Endodermal cell (in vitro differentiated cells): ENCODE measurements around the gene R3HCC1L. TPM values are rescaled to one million over a fixed set of nuclear protein-coding genes. Genes with fewer than 3 reads are reported as not detected.

Experiments used
- DNase-seq: peaks from one replicate; pipeline ENCODE4 v3.0.0-alpha.2; 2017
- H3K27ac ChIP-seq: 2 replicates; pipeline ENCODE4 v1.5.1; 2013; ENCODE audit warnings: mild to moderate bottlenecking, low read depth, low read length, moderate library complexity
- H3K27me3 ChIP-seq: 2 replicates; pipeline ENCODE4 v1.6.1; 2013; ENCODE audit warnings: mild to moderate bottlenecking, low read length, moderate library complexity; ENCODE audit not compliant: insufficient read depth, control insufficient read depth, poor library complexity, severe bottlenecking
- H3K36me3 ChIP-seq: 2 replicates; pipeline ENCODE4 v1.7.0; 2013; ENCODE audit warnings: mild to moderate bottlenecking, low read length, moderate library complexity; ENCODE audit not compliant: control insufficient read depth, insufficient read depth
- H3K4me1 ChIP-seq: one replicate; pipeline ENCODE4 v1.7.0; 2013; ENCODE audit warnings: low read length; ENCODE audit not compliant: control insufficient read depth, insufficient read depth
- H3K4me3 ChIP-seq: 2 replicates; pipeline ENCODE4 v1.5.1; 2013; ENCODE audit warnings: mild to moderate bottlenecking, low read length, moderate library complexity
- H3K9ac ChIP-seq: 2 replicates; pipeline ENCODE4 v1.6.1; 2013; ENCODE audit warnings: mild to moderate bottlenecking, low read length, moderate library complexity; ENCODE audit not compliant: poor library complexity, severe bottlenecking; ENCODE audit errors: extremely low read depth
- H3K9me3 ChIP-seq: 2 replicates; pipeline ENCODE4 v1.6.1; 2013; ENCODE audit warnings: mild to moderate bottlenecking, low read length, moderate library complexity; ENCODE audit not compliant: control insufficient read depth
- H3K27ac Mint-ChIP-seq: 2 replicates; pipeline ENCODE4 v1.8.0; 2020; ENCODE audit warnings: mixed read lengths
- H3K27me3 Mint-ChIP-seq: 2 replicates; pipeline ENCODE4 v1.8.0; 2021; ENCODE audit warnings: mild to moderate bottlenecking, mixed read lengths; ENCODE audit not compliant: insufficient read depth
- H3K36me3 Mint-ChIP-seq: 2 replicates; pipeline ENCODE4 v1.8.0; 2020; ENCODE audit warnings: low read depth, mixed read lengths
- H3K4me1 Mint-ChIP-seq: 2 replicates; pipeline ENCODE4 v1.8.0; 2020; ENCODE audit warnings: mixed read lengths
- H3K4me3 Mint-ChIP-seq: 2 replicates; pipeline ENCODE4 v1.8.0; 2020; ENCODE audit warnings: mild to moderate bottlenecking, moderate library complexity, mixed read lengths
- H3K9me3 Mint-ChIP-seq: 2 replicates; pipeline ENCODE4 v1.8.0; 2020; ENCODE audit warnings: mild to moderate bottlenecking, mixed read lengths
- CTCF ChIP-seq: fragments of 200-600 bp; sonication (generic); conservative IDR thresholded peaks from 2 replicates; pipeline ENCODE4 v1.5.0; 2021; ENCODE audit warnings: antibody characterized with exemption, mild to moderate bottlenecking
- WGBS, 2 experiments: methylation state at CpG; one replicate each; pipeline versions ENCODE4 v1.1.5 to v1.1.7; 2013; ENCODE audit warnings: missing lambda C conversion rate in 2 of 2, mixed read lengths in 1 of 2; ENCODE audit not compliant: insufficient coverage in 1 of 2, insufficient read length in 1 of 2; 5-methylcytosine and 5-hydroxymethylcytosine counted together
- total RNA-seq, 2 donors: library from RNA; stranded (reverse); fragmentation: NEBNext Ultra II Directional in 1 of 2; extraction: Animal tissue kit (Norgen Biotek cat#: 25700) in 1 of 2; gene quantifications; 2 replicates in 1 of 2; 3 replicates in 1 of 2; pipeline ENCODE4 v1.2.1, GENCODE V29; 2021

R3HCC1L gene
- total RNA-seq, 2 donors from 2014 or later = 16.1 to 18.1 TPM

- H3K4me1 Mint-ChIP-seq = peaks cover 2% of the 10 kb centered on the region
- no peak overlapping the region for H3K27ac Mint-ChIP-seq
- H3K27me3 Mint-ChIP-seq = no peaks in the 10 kb centered on the region
- Histone ChIP-seq H3K9ac (no peak overlapping the region), H3K27ac (no peak overlapping the region), H3K4me3 (no peak overlapping the region), H3K27me3 (no peaks in the 10 kb centered on the region), H3K9me3 (no peaks in the 10 kb centered on the region), H3K4me1 (no peaks in the 10 kb centered on the region), H3K36me3 (no peaks in the 10 kb centered on the region)
- no peak for DNase-seq
- no peaks in the 10 kb centered on the region for H3K9me3 Mint-ChIP-seq
- TF ChIP-seq CTCF = no peak
- 90 to 91% methylated on average over 9 to 16 of the region's 16 CpGs for WGBS, 2 experiments
- H3K36me3 Mint-ChIP-seq = no peaks in the 10 kb centered on the region
- no peak overlapping the region for H3K4me3 Mint-ChIP-seq
Observed at GRCh38 chr10:98257961-98258360, 123.5 kb downstream of the R3HCC1L start.

- no peak overlapping the region for H3K27ac ChIP-seq
- H3K36me3 Mint-ChIP-seq = no peaks in the 10 kb centered on the region
- H3K27me3 ChIP-seq = no peaks in the 10 kb centered on the region
- WGBS, 2 experiments = 92 to 97% methylated on average over 4 to 13 of the region's 13 CpGs
- H3K9me3 ChIP-seq = no peaks in the 10 kb centered on the region
- H3K36me3 ChIP-seq = no peaks in the 10 kb centered on the region
- DNase-seq = no peak
- H3K4me1 ChIP-seq = no peaks in the 10 kb centered on the region
- H3K4me3 Mint-ChIP-seq = no peak overlapping the region
- H3K9ac ChIP-seq = no peak overlapping the region
- H3K4me3 ChIP-seq = no peak overlapping the region
- no peak overlapping the region for H3K27ac Mint-ChIP-seq
- no peak for TF ChIP-seq CTCF
- no peaks in the 10 kb centered on the region for H3K9me3 Mint-ChIP-seq
- peaks cover 2% of the 10 kb centered on the region for H3K4me1 Mint-ChIP-seq
- no peaks in the 10 kb centered on the region for H3K27me3 Mint-ChIP-seq
Observed at GRCh38 chr10:98258683-98259454, 124.4 kb downstream of the R3HCC1L start.

- Mint-ChIP-seq H3K27ac (no peak overlapping the region), H3K4me1 (peaks cover 2% of the 10 kb centered on the region), H3K4me3 (no peak overlapping the region), H3K9me3 (no peaks in the 10 kb centered on the region), H3K27me3 (no peaks in the 10 kb centered on the region), H3K36me3 (no peaks in the 10 kb centered on the region)
- Histone ChIP-seq H3K9ac (no peak overlapping the region), H3K4me1 (no peaks in the 10 kb centered on the region), H3K4me3 (no peak overlapping the region), H3K36me3 (no peaks in the 10 kb centered on the region), H3K27ac (no peak overlapping the region), H3K27me3 (no peaks in the 10 kb centered on the region), H3K9me3 (no peaks in the 10 kb centered on the region)
- no peak for TF ChIP-seq CTCF
- DNase-seq = no peak
- WGBS, 2 experiments = 88 to 89% methylated on average over 12 to 14 of the region's 14 CpGs
Observed at GRCh38 chr10:98259606-98260315, 125.3 kb downstream of the R3HCC1L start.
